Hepatocyte (in vitro differentiated cells): ENCODE results near the gene STYXL2. TPM values are rescaled to one million over a fixed set of nuclear protein-coding genes. Genes with fewer than 3 reads are reported as not detected.

ENCODE experiments used
- DNase-seq: peaks from one replicate; pipeline ENCODE4 v3.0.0-alpha.2; 2016; ENCODE audit warnings: low spot score
- H2AFZ ChIP-seq: fragments of 200-600 bp; sonication (generic); 2 replicates; pipeline ENCODE4 v1.6.0; 2016; ENCODE audit warnings: antibody characterized with exemption, mild to moderate bottlenecking
- H3K27ac ChIP-seq: fragments of 200-600 bp; sonication (generic); 2 replicates; pipeline ENCODE4 v1.5.1; 2016; ENCODE audit warnings: mild to moderate bottlenecking
- H3K27me3 ChIP-seq: fragments of 200-600 bp; sonication (generic); 2 replicates; pipeline ENCODE4 v1.6.1; 2016
- H3K36me3 ChIP-seq: fragments of 200-600 bp; sonication (generic); replicated peaks from 2 replicates; pipeline ENCODE4 v1.5.1; 2016; ENCODE audit warnings: low read depth; ENCODE audit not compliant: insufficient read depth
- H3K4me1 ChIP-seq: fragments of 200-600 bp; sonication (generic); 2 replicates; pipeline ENCODE4 v1.5.1; 2016; ENCODE audit warnings: mild to moderate bottlenecking, moderate library complexity; ENCODE audit not compliant: insufficient read depth
- H3K4me2 ChIP-seq: fragments of 200-600 bp; sonication (generic); 2 replicates; pipeline ENCODE4 v1.6.0; 2016
- H3K4me3 ChIP-seq: fragments of 200-600 bp; sonication (generic); 2 replicates; pipeline ENCODE4 v1.5.1; 2016; ENCODE audit warnings: mild to moderate bottlenecking
- H3K79me2 ChIP-seq: fragments of 200-600 bp; sonication (generic); 2 replicates; pipeline ENCODE4 v1.6.0; 2017; ENCODE audit warnings: mild to moderate bottlenecking
- H3K9me2 ChIP-seq: fragments of 200-600 bp; sonication (generic); replicated peaks from 2 replicates; pipeline ENCODE4 v1.6.0; 2017; ENCODE audit warnings: mild to moderate bottlenecking; ENCODE audit not compliant: insufficient read depth
- H3K9me3 ChIP-seq: fragments of 200-600 bp; sonication (generic); 2 replicates; pipeline ENCODE4 v1.5.1; 2016; ENCODE audit warnings: low read depth, mild to moderate bottlenecking
- H4K20me1 ChIP-seq: fragments of 200-600 bp; sonication (generic); 2 replicates; pipeline ENCODE4 v1.6.0; 2016; ENCODE audit warnings: mild to moderate bottlenecking; ENCODE audit not compliant: insufficient read depth, poor library complexity, severe bottlenecking
- EZH2 ChIP-seq: fragments of 200-600 bp; sonication (generic); IDR thresholded peaks from 2 replicates; pipeline ENCODE4 v1.6.1; 2016; ENCODE audit warnings: antibody characterized with exemption, mild to moderate bottlenecking, borderline replicate concordance
- EZH2phosphoT487 ChIP-seq: fragments of 200-600 bp; sonication (generic); IDR thresholded peaks from one replicate; pipeline ENCODE4 v1.6.1; 2018; ENCODE audit warnings: antibody characterized with exemption, mild to moderate bottlenecking, low read depth, moderate library complexity; ENCODE audit not compliant: unreplicated experiment, severe bottlenecking
- WGBS: methylation state at CpG from one replicate; pipeline ENCODE4 v1.1.6; 2016; ENCODE audit warnings: low lambda C conversion rate; ENCODE audit errors: missing lambda C conversion rate; 5-methylcytosine and 5-hydroxymethylcytosine counted together
- polyA plus RNA-seq: library from polyadenylated mRNA; unstranded; fragments of >200 nt; fragmentation: Nextera tagmentation; extraction: Ambion mirVana; gene quantifications from 2 replicates; pipeline ENCODE4 v1.2.1, GENCODE V29; 2016
- total RNA-seq: library from RNA; depleted of rRNA; stranded (reverse); fragments of >200 nt; gene quantifications from 2 replicates; pipeline ENCODE4 v1.2.3, GENCODE V29; 2014
- TF ChIP-seq, protein P1 (sequence below): fragments of 200-600 bp; sonication (generic); IDR thresholded peaks from 2 replicates; pipeline ENCODE4 v1.5.1; 2016; ENCODE audit warnings: antibody characterized with exemption, mild to moderate bottlenecking; ENCODE audit not compliant: poor library complexity

STYXL2 gene
- total and polyA plus RNA-seq, 2 experiments from 2014 or later: 0.07 to 0.40 TPM

DNA sequence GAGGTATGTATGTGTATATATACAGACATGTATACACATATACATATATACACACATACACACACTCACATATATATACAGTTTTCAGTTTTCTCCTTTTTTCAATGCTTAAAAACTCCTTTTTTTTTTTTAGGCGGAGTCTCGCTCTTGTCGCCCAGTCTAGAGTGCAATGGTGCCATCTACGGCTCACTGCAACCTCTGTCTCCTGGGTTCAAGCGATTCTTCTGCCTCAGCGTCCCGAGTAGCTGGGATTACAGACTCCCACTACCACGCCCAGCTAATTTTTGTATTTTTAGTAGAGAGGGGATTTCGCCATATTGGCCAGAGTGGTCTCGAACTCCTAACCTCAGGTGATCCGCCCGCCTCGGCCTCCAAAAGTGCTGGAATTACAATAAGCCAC is 27.0 kb downstream of the STYXL2 start:
- Histone ChIP-seq H4K20me1 (no peaks in the 10 kb centered on the region), H3K4me1 (no peaks in the 10 kb centered on the region), H3K4me2 (peak overlapping the region; percentile 92), H2AFZ (peak overlapping the region; percentile 73), H3K4me3 (peak overlapping the region; percentile 44), H3K9me3 (no peaks in the 10 kb centered on the region), H3K27me3 (no peaks in the 10 kb centered on the region), H3K27ac (no peak overlapping the region), H3K9me2 (no peaks in the 10 kb centered on the region), H3K36me3 (no peaks in the 10 kb centered on the region), H3K79me2 (no peaks in the 10 kb centered on the region)
- no peak for DNase-seq
- TF ChIP-seq, protein P1, sequence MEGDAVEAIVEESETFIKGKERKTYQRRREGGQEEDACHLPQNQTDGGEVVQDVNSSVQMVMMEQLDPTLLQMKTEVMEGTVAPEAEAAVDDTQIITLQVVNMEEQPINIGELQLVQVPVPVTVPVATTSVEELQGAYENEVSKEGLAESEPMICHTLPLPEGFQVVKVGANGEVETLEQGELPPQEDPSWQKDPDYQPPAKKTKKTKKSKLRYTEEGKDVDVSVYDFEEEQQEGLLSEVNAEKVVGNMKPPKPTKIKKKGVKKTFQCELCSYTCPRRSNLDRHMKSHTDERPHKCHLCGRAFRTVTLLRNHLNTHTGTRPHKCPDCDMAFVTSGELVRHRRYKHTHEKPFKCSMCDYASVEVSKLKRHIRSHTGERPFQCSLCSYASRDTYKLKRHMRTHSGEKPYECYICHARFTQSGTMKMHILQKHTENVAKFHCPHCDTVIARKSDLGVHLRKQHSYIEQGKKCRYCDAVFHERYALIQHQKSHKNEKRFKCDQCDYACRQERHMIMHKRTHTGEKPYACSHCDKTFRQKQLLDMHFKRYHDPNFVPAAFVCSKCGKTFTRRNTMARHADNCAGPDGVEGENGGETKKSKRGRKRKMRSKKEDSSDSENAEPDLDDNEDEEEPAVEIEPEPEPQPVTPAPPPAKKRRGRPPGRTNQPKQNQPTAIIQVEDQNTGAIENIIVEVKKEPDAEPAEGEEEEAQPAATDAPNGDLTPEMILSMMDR: no peak
- TF ChIP-seq EZH2phosphoT487 (no peak), EZH2 (no peak)
- WGBS: 72% methylated on average over 13 of the region's 13 CpGs

DNA sequence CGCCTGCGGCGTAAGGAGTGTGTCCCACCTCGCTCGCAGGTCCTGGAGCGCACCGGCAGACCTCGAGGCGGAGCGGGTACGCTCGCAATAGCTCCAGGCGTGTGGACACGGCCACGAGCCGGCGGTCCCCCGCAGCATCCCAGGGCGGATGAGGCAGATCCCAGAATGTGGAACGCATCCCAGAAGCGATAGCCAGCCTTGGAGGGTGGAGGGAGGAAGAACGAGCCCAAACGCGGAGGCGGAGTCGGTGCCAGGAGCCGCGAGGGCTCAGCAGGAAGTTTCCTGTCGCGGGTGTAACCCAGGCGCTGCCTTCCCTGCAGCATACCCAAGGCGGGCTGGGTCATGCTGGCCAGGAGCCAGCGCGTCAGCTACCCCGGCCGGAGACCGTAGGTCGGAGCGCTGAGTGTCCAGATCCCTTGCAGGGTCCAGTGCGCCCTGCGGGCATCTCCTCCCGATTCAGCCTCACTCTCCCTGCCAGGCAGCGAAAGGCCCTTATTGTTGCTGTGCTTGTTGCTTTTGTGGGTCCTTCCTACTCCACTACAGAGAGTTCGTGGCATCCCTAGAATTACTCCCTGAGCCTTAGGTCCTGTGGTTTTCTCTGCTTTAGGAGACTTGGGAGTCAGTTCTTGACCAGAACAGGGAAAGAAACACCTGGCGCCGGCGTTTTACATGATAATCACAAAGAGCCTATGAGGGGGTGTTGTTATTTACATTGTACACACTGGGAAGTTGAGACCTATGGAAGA is 27.7 kb downstream of the STYXL2 start:
- Histone ChIP-seq H3K9me2 (no peaks in the 10 kb centered on the region), H3K27ac (peak overlapping the region; percentile 10), H3K4me1 (no peaks in the 10 kb centered on the region), H3K4me3 (peak overlapping the region; percentile 44), H3K9me3 (no peaks in the 10 kb centered on the region), H3K36me3 (no peaks in the 10 kb centered on the region), H4K20me1 (no peaks in the 10 kb centered on the region), H3K79me2 (no peaks in the 10 kb centered on the region), H3K27me3 (no peaks in the 10 kb centered on the region), H2AFZ (peak overlapping the region; percentile 73), H3K4me2 (peak overlapping the region; percentile 92)
- TF ChIP-seq EZH2phosphoT487 (no peak), EZH2 (no peak)
- TF ChIP-seq, protein P1: no peak
- DNase-seq: peak; percentile 64
- WGBS: 10% methylated on average over 45 of the region's 47 CpGs

DNA sequence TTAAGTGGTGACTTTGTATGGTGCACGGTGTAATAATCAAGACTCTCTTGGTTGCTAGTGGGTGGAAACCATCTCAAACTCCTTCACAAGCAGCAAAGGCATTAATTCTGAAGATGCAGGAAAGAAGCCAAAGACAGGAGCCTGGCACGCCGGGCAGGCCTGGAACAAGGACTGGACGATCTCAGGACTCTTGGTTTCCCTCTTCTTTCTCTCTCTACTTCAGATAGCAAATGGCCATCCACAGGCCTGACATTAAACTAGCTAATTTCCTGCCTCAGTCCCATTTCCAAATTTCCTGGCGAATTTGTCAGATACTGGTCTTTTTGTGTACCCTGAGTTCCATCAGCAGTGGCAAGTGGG is 28.2 kb downstream of the STYXL2 start:
- TF ChIP-seq, protein P1: no peak
- TF ChIP-seq EZH2phosphoT487: no peak
- no peak for TF ChIP-seq EZH2
- H3K4me2 ChIP-seq: peak overlapping the region; percentile 92
- H3K27ac ChIP-seq: peak overlapping the region; percentile 10
- H3K79me2 ChIP-seq: no peaks in the 10 kb centered on the region
- no peaks in the 10 kb centered on the region for H3K9me2 ChIP-seq
- no peaks in the 10 kb centered on the region for H3K9me3 ChIP-seq
- H3K36me3 ChIP-seq: no peaks in the 10 kb centered on the region
- no peaks in the 10 kb centered on the region for H4K20me1 ChIP-seq
- DNase-seq: no peak
- no peaks in the 10 kb centered on the region for H3K27me3 ChIP-seq
- H3K4me3 ChIP-seq: no peak overlapping the region
- no peak overlapping the region for H2AFZ ChIP-seq
- WGBS: 83% methylated on average over 5 of the region's 5 CpGs
- H3K4me1 ChIP-seq: no peaks in the 10 kb centered on the region
